ENCODE measurements around the gene TMEM140. TPM values are rescaled to one million over a fixed set of nuclear protein-coding genes. Genes with fewer than 3 reads are reported as not detected.

Gene TMEM140
- total and polyA plus RNA-seq, 9 of the 15 experiments (the other 6 are each of a cell fraction or from before 2014, with no cell fraction given): 0.03 to 0.82 (median 0.23) TPM

DNA sequence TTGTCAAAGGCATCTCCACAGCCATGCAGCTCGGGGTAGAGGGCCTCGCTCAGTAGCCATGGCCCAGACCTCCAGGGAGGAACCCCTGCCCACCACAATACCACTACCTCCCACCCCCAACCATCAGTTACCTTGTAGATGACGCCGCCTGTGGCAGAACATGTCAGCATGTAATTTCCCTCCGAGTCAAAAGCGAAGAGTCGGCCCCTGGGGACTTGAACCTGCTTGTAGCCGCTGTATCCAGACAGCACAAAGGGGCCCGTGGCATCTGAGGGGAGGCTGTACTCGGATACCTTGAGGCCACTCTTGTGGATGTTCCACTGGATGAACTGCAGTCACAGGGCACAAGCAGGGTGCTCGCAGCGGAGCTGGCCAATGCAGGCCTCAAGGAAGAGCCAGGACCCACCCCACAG lies 39.0 kb downstream of the TMEM140 start (continued):
- TF ChIP-seq, protein P1, sequence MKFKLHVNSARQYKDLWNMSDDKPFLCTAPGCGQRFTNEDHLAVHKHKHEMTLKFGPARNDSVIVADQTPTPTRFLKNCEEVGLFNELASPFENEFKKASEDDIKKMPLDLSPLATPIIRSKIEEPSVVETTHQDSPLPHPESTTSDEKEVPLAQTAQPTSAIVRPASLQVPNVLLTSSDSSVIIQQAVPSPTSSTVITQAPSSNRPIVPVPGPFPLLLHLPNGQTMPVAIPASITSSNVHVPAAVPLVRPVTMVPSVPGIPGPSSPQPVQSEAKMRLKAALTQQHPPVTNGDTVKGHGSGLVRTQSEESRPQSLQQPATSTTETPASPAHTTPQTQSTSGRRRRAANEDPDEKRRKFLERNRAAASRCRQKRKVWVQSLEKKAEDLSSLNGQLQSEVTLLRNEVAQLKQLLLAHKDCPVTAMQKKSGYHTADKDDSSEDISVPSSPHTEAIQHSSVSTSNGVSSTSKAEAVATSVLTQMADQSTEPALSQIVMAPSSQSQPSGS (CRISPR knock-in tag; IDR thresholded peaks at IDR 0.05): no peak
- TF ChIP-seq ZNF696 (CRISPR knock-in tag; conservative IDR thresholded peaks at IDR 0.05) (no peak), NFRKB (IDR thresholded peaks at IDR 0.05; ENCODE audit: low read depth) (no peak), ZNF77 (CRISPR knock-in tag; IDR thresholded peaks at IDR 0.05) (no peak), NUFIP1 (IDR thresholded peaks at IDR 0.05; ENCODE audit: partially characterized antibody) (no peak), ZNF140 (CRISPR knock-in tag; IDR thresholded peaks at IDR 0.05) (no peak), THRAP3 (IDR thresholded peaks at IDR 0.05; ENCODE audit: borderline replicate concordance) (no peak), ARHGAP35 (IDR thresholded peaks at IDR 0.05; ENCODE audit: partially characterized antibody) (no peak), KLF6 (CRISPR knock-in tag; IDR thresholded peaks at IDR 0.05; ENCODE audit: borderline replicate concordance) (no peak)

DNA sequence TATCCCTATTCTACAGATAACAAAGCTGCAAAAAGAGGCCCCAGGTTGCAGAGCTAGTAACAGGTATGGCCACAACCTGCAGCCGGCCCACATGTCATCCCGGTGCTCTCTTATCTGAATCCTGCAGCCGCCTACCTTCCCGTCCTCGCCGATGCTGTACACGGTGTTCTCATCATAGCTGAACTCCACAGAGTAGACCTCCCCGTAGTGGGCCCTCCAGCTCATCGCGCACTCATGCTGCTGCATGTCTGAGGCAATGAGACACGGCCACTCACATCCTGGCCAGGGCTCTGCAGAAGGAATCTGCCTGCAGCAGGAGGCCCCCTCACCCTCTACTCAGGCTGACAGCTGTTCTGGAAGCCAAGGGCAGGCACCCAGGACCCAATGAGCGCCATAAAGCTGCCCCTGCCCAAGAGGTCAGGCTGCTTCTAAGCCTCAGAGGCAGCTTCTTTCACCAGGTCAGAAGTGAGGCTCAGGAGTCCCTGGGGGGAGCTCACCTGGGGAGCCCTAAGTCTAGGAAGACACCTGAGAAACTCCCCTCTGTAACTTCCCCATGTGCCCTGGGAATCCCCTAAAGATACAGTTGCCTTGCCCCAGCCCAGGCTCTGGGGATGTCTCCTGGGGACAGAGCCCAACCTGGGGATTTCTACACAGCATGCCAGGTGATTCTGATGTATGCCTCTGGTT lies 40.6 kb downstream of the TMEM140 start:
- no peak overlapping the region for H3K4me3 ChIP-seq
- no peak overlapping the region for H3K4me2 ChIP-seq (ENCODE audit: insufficient read depth, low read length)
- ChIA-PET CTCF (ENCODE audit: low intra/inter-chr PET ratio) (no interaction called here), POLR2A (interaction anchor here (0.6 to 2.4 kb wide), 7 partner anchors 9 to 539 kb away, joined by 3 to 9 read pairs (median 4); partner anchors contain the start of gene AGBL3)
- BruUV-seq (replicated peaks): no TSS peak
- no peak for FAIRE-seq
- in situ Hi-C loops (cut with MboI) (no loop called here), intact Hi-C loops (cut with micrococcal nuclease) (no loop called here)
- H3K79me2 ChIP-seq (ENCODE audit: control insufficient read depth, insufficient read depth, low read length): no peaks in the 10 kb centered on the region
- ATAC-seq: no peak
- H3K4me1 ChIP-seq (replicated peaks in 1 of 2; ENCODE audit: control insufficient read depth in 2 of 2, insufficient read depth in 2 of 2, low read length in 2 of 2): peaks cover 5 to 6% of the 10 kb centered on the region in 2 experiments; a peak in 4 of 5 replicates
- no peak overlapping the region for H3K9ac ChIP-seq (ENCODE audit: insufficient read depth in 1 of 2, low read depth in 2 of 2, low read length in 2 of 2)
- no peak overlapping the region for H3K27ac ChIP-seq (ENCODE audit: extremely low read depth, low read depth, low read length)
- no peaks in the 10 kb centered on the region for H3K9me3 ChIP-seq (replicated peaks; ENCODE audit: control insufficient read depth, insufficient read depth, low read depth, low read length)
- no peak for TF ChIP-seq XRCC5 (IDR thresholded peaks at IDR 0.05; ENCODE audit: low read depth, low read length)
- TF ChIP-seq, protein P2, sequence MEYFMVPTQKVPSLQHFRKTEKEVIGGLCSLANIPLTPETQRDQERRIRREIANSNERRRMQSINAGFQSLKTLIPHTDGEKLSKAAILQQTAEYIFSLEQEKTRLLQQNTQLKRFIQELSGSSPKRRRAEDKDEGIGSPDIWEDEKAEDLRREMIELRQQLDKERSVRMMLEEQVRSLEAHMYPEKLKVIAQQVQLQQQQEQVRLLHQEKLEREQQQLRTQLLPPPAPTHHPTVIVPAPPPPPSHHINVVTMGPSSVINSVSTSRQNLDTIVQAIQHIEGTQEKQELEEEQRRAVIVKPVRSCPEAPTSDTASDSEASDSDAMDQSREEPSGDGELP (CRISPR knock-in tag; IDR thresholded peaks at IDR 0.05; ENCODE audit: borderline replicate concordance): no peak
- TF ChIP-seq JUNB (CRISPR knock-in tag; conservative IDR thresholded peaks at IDR 0.05): no peak
- no peak overlapping the region for H2AFZ ChIP-seq (ENCODE audit: low read depth, low read length)
- 61% methylated on average over 12 of the region's 12 CpGs for WGBS (ENCODE audit: insufficient coverage, low coverage, missing lambda C conversion rate)
- peaks cover 27% of the 10 kb centered on the region; the same call in 2 of the 3 replicates for H3K36me3 ChIP-seq (ENCODE audit: control insufficient read depth, insufficient read depth, low read length)
- H3K9me1 ChIP-seq (ENCODE audit: control insufficient read depth, insufficient read depth, low read length): no peaks in the 10 kb centered on the region
- no peaks in the 10 kb centered on the region for H4K20me1 ChIP-seq (replicated peaks; ENCODE audit: control insufficient read depth, insufficient read depth, low read length)
- DNase-seq (ENCODE audit: extremely low read depth in 1 of 4, low spot score in 3 of 4): no peak
- no peaks in the 10 kb centered on the region for H3K27me3 ChIP-seq (ENCODE audit: control insufficient read depth in 2 of 2, insufficient read depth in 2 of 2, low read length in 2 of 2)

Data from K562 (cell line).